ENCODE data around the gene RNF187. TPM values are rescaled to one million over a fixed set of nuclear protein-coding genes. Genes with fewer than 3 reads are reported as not detected.
A peak's percentile ranks its signal among the peaks of the same experiment; 100 is the strongest.

The RNF187 gene
- total and polyA plus RNA-seq, 4 donors: 27.5 to 130 (median 37.2) TPM

DNA sequence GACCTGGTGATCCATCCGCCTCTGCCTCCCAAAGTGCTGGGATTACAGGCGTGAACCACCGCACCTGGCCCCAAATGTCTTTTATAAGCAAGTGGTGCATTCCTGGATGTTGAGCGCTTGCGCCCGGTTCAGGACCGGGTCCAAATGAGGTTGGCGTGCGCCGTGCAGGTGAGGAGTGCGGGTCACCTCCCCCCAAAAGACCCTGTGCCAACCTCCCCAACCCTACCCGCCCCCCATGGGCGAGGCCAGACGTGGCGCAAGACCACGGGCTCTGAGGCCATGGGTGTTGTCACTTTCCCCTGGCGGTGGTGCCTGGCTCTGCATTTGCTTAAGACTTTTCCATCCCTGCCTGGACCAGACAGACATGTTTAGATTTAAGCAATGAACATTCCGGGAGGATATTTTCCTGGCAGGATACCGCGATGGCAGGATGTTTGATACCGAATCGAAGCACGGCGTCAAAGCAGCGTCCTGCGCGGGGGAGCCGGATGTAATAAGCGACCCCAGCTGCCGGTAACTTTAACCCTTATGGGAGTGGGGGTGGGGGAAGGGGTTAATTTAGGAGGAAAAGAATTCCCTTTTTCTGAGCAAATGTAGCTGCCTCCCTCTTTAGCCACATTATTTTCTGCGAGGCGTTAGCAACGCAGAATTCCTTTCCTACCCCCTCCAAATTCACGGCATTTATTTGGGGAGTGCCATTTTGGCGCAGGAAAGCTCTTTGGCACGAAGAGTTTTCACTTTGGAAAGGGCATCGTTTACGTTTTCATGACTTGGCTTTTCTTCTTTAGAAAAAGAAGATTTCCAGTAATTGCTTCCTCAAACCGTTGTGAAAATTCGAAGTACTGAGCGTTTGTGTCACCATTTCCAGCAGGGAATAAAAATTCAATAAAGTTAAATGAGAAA, 27.8 kb upstream of the RNF187 start:
- no peak overlapping the region for H3K9ac ChIP-seq (ENCODE audit: insufficient read depth in 1 of 2, low read length in 2 of 2)
- no peak overlapping the region for H3K27ac ChIP-seq (ENCODE audit: low read depth in 1 of 2, low read length in 1 of 2)
- WGBS, 2 donors: 4 to 8% methylated on average over 41 of the region's 41 CpGs
- TF ChIP-seq, protein P1, sequence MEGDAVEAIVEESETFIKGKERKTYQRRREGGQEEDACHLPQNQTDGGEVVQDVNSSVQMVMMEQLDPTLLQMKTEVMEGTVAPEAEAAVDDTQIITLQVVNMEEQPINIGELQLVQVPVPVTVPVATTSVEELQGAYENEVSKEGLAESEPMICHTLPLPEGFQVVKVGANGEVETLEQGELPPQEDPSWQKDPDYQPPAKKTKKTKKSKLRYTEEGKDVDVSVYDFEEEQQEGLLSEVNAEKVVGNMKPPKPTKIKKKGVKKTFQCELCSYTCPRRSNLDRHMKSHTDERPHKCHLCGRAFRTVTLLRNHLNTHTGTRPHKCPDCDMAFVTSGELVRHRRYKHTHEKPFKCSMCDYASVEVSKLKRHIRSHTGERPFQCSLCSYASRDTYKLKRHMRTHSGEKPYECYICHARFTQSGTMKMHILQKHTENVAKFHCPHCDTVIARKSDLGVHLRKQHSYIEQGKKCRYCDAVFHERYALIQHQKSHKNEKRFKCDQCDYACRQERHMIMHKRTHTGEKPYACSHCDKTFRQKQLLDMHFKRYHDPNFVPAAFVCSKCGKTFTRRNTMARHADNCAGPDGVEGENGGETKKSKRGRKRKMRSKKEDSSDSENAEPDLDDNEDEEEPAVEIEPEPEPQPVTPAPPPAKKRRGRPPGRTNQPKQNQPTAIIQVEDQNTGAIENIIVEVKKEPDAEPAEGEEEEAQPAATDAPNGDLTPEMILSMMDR (IDR thresholded peaks at IDR 0.05; ENCODE audit: control extremely low read depth, extremely low read depth): peak; percentile 18
- no peak overlapping the region for H3K4me3 ChIP-seq
- ATAC-seq (ENCODE audit: insufficient read depth, low FRiP score) (no peak), DNase-seq (peak; percentile 62 to 82 (median 68))
- H3K27me3 ChIP-seq (ENCODE audit: control insufficient read depth in 3 of 3, insufficient read depth in 3 of 3, low read length in 2 of 3): peaks cover 9 to 39% (median 34%) of the 10 kb centered on the region in 3 donors
- no peaks in the 10 kb centered on the region for H3K36me3 ChIP-seq (ENCODE audit: control insufficient read depth in 4 of 4, insufficient read depth in 4 of 4, low read length in 4 of 4)
- peaks cover 0 to 2% (median 0%) of the 10 kb centered on the region in 4 donors for H3K9me3 ChIP-seq (ENCODE audit: control insufficient read depth in 4 of 4, insufficient read depth in 3 of 4, low read length in 3 of 4)
- peaks cover 0 to 31% (median 5%) of the 10 kb centered on the region in 5 donors for H3K4me1 ChIP-seq (ENCODE audit: control insufficient read depth in 5 of 5, insufficient read depth in 5 of 5, low read length in 5 of 5)

DNA sequence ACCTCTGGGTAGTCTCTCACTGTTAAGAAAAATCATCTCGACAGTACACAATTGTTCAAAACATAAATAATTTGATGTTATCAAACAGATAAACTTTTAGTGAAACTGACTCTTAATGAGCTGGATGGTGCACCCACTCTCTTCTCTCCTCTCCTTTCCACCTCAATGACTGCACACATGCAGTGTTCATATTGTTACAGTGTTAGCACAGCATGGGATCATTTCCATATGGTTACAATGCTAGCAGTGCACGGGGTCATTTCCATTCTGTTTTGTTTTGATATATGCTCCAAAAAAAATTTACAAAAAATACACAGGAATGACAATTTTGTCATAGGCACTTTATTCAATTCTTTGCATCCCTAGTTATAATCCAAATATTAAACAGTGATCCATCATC, 26.4 kb upstream of the RNF187 start:
- Histone ChIP-seq H3K27me3 (ENCODE audit: control insufficient read depth in 3 of 3, insufficient read depth in 3 of 3, low read length in 2 of 3) (peaks cover 14 to 54% (median 44%) of the 10 kb centered on the region in 3 donors), H3K27ac (ENCODE audit: low read depth in 1 of 2, low read length in 1 of 2) (no peak overlapping the region), H3K36me3 (ENCODE audit: control insufficient read depth in 4 of 4, insufficient read depth in 4 of 4, low read length in 4 of 4) (no peaks in the 10 kb centered on the region), H3K4me3 (no peak overlapping the region), H3K4me1 (ENCODE audit: control insufficient read depth in 5 of 5, insufficient read depth in 5 of 5, low read length in 5 of 5) (peaks cover 0 to 35% (median 5%) of the 10 kb centered on the region in 5 donors), H3K9me3 (ENCODE audit: control insufficient read depth in 4 of 4, insufficient read depth in 3 of 4, low read length in 3 of 4) (peaks cover 0 to 2% (median 0%) of the 10 kb centered on the region in 4 donors), H3K9ac (ENCODE audit: insufficient read depth in 1 of 2, low read length in 2 of 2) (no peak overlapping the region)
- DNase-seq: no peak
- WGBS, 2 donors: 81 to 85% methylated on average over 2 of the region's 2 CpGs
- TF ChIP-seq, protein P1 (IDR thresholded peaks at IDR 0.05; ENCODE audit: control extremely low read depth, extremely low read depth): no peak
- ATAC-seq (ENCODE audit: insufficient read depth, low FRiP score): no peak

DNA sequence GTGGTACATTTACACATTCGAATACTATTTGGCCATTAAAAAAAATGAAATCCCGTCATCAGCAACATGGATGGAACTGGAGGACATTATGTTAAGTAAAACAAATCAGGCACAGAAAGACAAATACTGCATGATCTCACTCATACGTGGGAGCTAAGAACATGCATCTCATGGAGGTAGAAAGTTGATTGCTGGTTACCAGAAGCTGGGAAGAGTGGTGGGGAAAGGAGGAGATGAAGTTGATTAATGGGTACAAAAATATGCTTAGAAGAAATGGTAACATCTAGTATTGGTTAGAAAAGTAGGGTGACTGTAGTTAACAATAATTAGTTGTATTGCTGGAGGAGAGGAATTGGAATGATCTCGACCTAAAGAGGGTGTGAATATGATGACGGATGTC, 24.6 kb upstream of the RNF187 start:
- Histone ChIP-seq H3K27ac (ENCODE audit: low read depth in 1 of 2, low read length in 1 of 2) (no peak overlapping the region), H3K36me3 (ENCODE audit: control insufficient read depth in 4 of 4, insufficient read depth in 4 of 4, low read length in 4 of 4) (no peaks in the 10 kb centered on the region), H3K4me3 (no peak overlapping the region), H3K27me3 (ENCODE audit: control insufficient read depth in 3 of 3, insufficient read depth in 3 of 3, low read length in 2 of 3) (peaks cover 14 to 65% (median 59%) of the 10 kb centered on the region in 3 donors), H3K9ac (ENCODE audit: insufficient read depth in 1 of 2, low read length in 2 of 2) (no peak overlapping the region), H3K4me1 (ENCODE audit: control insufficient read depth in 5 of 5, insufficient read depth in 5 of 5, low read length in 5 of 5) (peaks cover 0 to 23% (median 5%) of the 10 kb centered on the region in 5 donors), H3K9me3 (ENCODE audit: control insufficient read depth in 4 of 4, insufficient read depth in 3 of 4, low read length in 3 of 4) (peaks cover 0 to 2% (median 0%) of the 10 kb centered on the region in 4 donors)
- ATAC-seq (ENCODE audit: insufficient read depth, low FRiP score) (no peak), DNase-seq (no peak)
- TF ChIP-seq, protein P1 (IDR thresholded peaks at IDR 0.05; ENCODE audit: control extremely low read depth, extremely low read depth): no peak
- 85 to 87% methylated on average over 5 of the region's 5 CpGs for WGBS, 2 donors
